AG04450 (cell line): ENCODE measurements around the gene FAM53B. TPM values are rescaled to one million over a fixed set of nuclear protein-coding genes. Genes with fewer than 3 reads are reported as not detected.

ENCODE experiments used
- CTCF ChIA-PET: fragments of 300-600, 350-600 bp; formaldehyde crosslinking; extraction: SDS; loops from one replicate; lab custom pipeline; 2022; ENCODE audit warnings: antibody characterized with exemption, inconsistent platforms; lab: Charles Lee
- POLR2A ChIA-PET: fragments of 350-600 bp; formaldehyde crosslinking; extraction: SDS; loops from one replicate; lab custom pipeline; 2021; ENCODE audit warnings: antibody characterized with exemption, inconsistent platforms; lab: Yijun Ruan, JAX
- DNase-seq: peaks from one replicate; pipeline ENCODE4 v3.0.0-alpha.2; 2011; ENCODE audit warnings: low read depth, low spot score
- H3K27ac ChIP-seq: one replicate; pipeline ENCODE4 v1.5.1; 2012; ENCODE audit warnings: low read depth, low read length, control low read depth
- H3K27me3 ChIP-seq: one replicate; pipeline ENCODE4 v1.6.0; 2012; ENCODE audit warnings: low read length; ENCODE audit not compliant: control insufficient read depth, insufficient read depth
- H3K4me3 ChIP-seq: 2 replicates; pipeline ENCODE4 v1.5.1; 2011; ENCODE audit warnings: mild to moderate bottlenecking, low read depth, low read length, control low read depth
- H3K9me3 ChIP-seq: 2 replicates; pipeline ENCODE4 v1.5.1; 2012; ENCODE audit warnings: low read length; ENCODE audit not compliant: control insufficient read depth, insufficient read depth
- CTCF ChIP-seq: IDR thresholded peaks from 2 replicates; pipeline ENCODE4 v1.5.1; 2011; ENCODE audit warnings: low read depth, low read length, control low read depth, inconsistent platforms
- polyA plus RNA-seq: library from polyadenylated mRNA; depleted of rRNA; stranded (reverse); fragments of >200 nt; gene quantifications from 2 replicates; pipeline ENCODE4 v1.2.3, GENCODE V29; 2011

The FAM53B gene
- polyA plus RNA-seq, 1 experiment = 4.1 TPM

DNA sequence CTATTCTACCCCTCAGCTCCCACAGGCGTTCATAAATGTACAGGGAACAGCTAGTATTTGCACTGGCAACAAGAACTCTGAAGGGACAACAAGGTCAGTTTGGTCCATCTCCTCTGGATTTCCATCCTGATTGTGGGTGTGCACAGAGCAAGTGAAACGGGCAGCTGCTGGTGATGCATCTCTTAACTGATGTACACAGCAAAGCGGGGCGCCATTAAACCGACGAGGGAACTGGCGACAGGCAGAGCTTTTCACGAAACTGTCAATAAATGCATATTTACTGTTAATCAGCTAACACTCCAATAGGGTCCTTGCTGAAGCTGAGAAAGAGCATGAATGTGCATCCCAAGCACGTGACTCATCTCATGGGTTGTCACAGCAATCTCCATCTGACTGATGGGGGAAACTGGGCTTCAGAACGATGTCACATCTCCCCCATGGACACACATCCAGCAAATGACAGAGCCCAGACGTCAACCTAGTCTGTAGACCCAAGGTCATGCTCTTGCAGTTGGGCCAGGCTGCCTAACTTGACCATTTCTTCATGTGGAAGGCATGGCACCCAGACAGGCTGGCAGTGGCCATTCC lies 54.2 kb downstream of the FAM53B start:
- Histone ChIP-seq H3K4me3 (no peak overlapping the region), H3K27ac (no peak overlapping the region), H3K27me3 (no peaks in the 10 kb centered on the region), H3K9me3 (no peaks in the 10 kb centered on the region)
- no peak for TF ChIP-seq CTCF
- POLR2A ChIA-PET = no interaction called here
- DNase-seq = no peak
- CTCF ChIA-PET = interaction anchor here (1.4 kb wide), 1 partner anchor 51 kb away, joined by 3 read pairs; no protein-coding TSS in a partner anchor

GRCh38 chr10:124688889-124689670 lies 55.1 kb downstream of the FAM53B start:
- Histone ChIP-seq H3K27ac (no peak overlapping the region), H3K9me3 (no peaks in the 10 kb centered on the region), H3K4me3 (no peak overlapping the region), H3K27me3 (no peaks in the 10 kb centered on the region)
- DNase-seq = no peak
- ChIA-PET POLR2A (no interaction called here), CTCF (interaction anchor here (1.4 kb wide), 1 partner anchor 52 kb away, joined by 3 read pairs; no protein-coding TSS in a partner anchor)
- no peak for TF ChIP-seq CTCF

GRCh38 chr10:124688386-124688785 lies 55.8 kb downstream of the FAM53B start:
- no peaks in the 10 kb centered on the region for H3K27me3 ChIP-seq
- ChIA-PET POLR2A (no interaction called here), CTCF (interaction anchor here (0.9 to 1.2 kb wide), 2 partner anchors 39 to 53 kb away, joined by 3 to 4 read pairs; no protein-coding TSS in a partner anchor)
- no peaks in the 10 kb centered on the region for H3K9me3 ChIP-seq
- TF ChIP-seq CTCF = no peak
- DNase-seq = no peak
- H3K4me3 ChIP-seq = no peak overlapping the region
- H3K27ac ChIP-seq = no peak overlapping the region

- Histone ChIP-seq H3K9me3 (no peaks in the 10 kb centered on the region), H3K4me3 (no peak overlapping the region), H3K27ac (no peak overlapping the region), H3K27me3 (no peaks in the 10 kb centered on the region)
- ChIA-PET CTCF (no interaction called here), POLR2A (no interaction called here)
- TF ChIP-seq CTCF = no peak
- no peak for DNase-seq
These were observed 57.3 kb downstream of the FAM53B start for GRCh38 chr10:124686707-124687376.
